Lower lobe of right lung (tissue), 2 donors: Measurements from ENCODE around the gene PCDHB10. TPM values are rescaled to one million over a fixed set of nuclear protein-coding genes. Genes with fewer than 3 reads are reported as not detected.
A peak's percentile ranks its signal among the peaks of the same experiment; 100 is the strongest.
"Not testable (repeated sequence)": the region's sequence is repeated elsewhere in the genome, so short reads cannot be mapped to it uniquely, and the experiment has no call there.

Source experiments
- ATAC-seq, 2 donors: fragments of 200-7000 bp; cut with Tn5 transposase; one replicate each; pipeline ENCODE4 v1.9.1; 2020 to 2022; ENCODE audit warnings: mild to moderate bottlenecking in 2 of 2, moderate library complexity in 2 of 2
- DNase-seq: peaks from one replicate; pipeline ENCODE4 v3.0.0-alpha.2; 2020
- H3K27ac ChIP-seq: fragments of 200-600 bp; one replicate; pipeline ENCODE4 v1.8.0; 2022
- H3K27me3 ChIP-seq: fragments of 200-600 bp; one replicate; pipeline ENCODE4 v1.8.0; 2022; ENCODE audit warnings: low read depth
- H3K36me3 ChIP-seq: fragments of 200-600 bp; one replicate; pipeline ENCODE4 v1.8.0; 2022; ENCODE audit warnings: mild to moderate bottlenecking
- H3K4me1 ChIP-seq: fragments of 200-600 bp; one replicate; pipeline ENCODE4 v1.8.0; 2022
- H3K4me3 ChIP-seq: fragments of 200-600 bp; one replicate; pipeline ENCODE4 v1.8.0; 2022; ENCODE audit warnings: mild to moderate bottlenecking
- H3K9me3 ChIP-seq: fragments of 200-600 bp; one replicate; pipeline ENCODE4 v1.8.0; 2022
- intact Hi-C: fragments of 100-400 bp; cut with DNase I; formaldehyde crosslinking; loops from one replicate; pipeline ENCODE4 v1.11.0; 2022
- total RNA-seq: library from RNA; stranded (reverse); fragmentation: NEBNext Ultra II Directional; extraction: Animal tissue kit (Norgen Biotek cat#: 25700); gene quantifications from one replicate; pipeline ENCODE4 v1.2.1, GENCODE V29; 2021
- TF ChIP-seq, protein P1 (sequence below): fragments of 200-600 bp; IDR thresholded peaks from one replicate; pipeline ENCODE4 v1.8.0; 2022; ENCODE audit warnings: antibody characterized with exemption, mild to moderate bottlenecking
- donor health status: DM: no; HTN: yes; CAD: no; lungs with severe emphysema.

The PCDHB10 gene
- total RNA-seq, 1 donor from 2014 or later, result 2.0 TPM

DNA sequence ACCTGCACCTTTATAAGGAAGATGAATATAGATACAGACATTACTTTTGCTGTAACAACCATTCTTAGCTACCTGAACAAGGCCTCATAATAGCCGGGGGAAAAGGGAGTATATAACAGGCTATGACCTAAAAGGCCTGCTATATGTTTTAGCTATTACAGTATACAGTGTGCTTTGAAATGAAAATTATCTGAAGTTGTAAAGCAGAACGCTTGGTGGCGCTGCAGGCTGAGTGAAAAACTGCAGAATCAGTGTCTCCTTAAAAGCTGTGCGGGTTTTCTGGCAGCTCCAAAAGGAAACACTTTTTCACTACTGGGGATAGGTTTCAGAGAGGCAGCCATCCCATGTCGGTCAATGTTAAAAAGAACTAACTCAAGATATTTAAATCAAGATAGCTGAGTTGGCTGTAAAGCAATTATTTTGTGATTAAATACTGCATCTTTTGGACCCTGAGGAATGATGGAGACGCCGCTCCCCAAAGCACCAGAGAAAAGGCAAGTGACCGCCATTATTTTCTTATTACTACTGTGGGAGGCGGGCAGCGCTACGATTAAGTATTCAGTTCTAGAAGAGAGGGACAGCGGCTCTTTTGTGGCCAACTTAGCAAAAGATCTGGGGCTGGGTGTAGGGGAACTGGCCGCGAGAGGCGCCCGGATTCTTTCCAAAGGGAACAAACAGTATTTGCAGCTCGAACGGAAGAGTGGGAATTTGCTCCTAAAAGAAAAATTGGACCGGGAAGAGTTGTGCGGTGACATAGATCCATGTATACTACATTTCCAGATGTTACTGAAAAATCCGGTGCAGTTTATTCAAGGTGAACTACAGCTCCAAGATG, 36.4 kb upstream of the PCDHB10 start:
- TF ChIP-seq, protein P1, sequence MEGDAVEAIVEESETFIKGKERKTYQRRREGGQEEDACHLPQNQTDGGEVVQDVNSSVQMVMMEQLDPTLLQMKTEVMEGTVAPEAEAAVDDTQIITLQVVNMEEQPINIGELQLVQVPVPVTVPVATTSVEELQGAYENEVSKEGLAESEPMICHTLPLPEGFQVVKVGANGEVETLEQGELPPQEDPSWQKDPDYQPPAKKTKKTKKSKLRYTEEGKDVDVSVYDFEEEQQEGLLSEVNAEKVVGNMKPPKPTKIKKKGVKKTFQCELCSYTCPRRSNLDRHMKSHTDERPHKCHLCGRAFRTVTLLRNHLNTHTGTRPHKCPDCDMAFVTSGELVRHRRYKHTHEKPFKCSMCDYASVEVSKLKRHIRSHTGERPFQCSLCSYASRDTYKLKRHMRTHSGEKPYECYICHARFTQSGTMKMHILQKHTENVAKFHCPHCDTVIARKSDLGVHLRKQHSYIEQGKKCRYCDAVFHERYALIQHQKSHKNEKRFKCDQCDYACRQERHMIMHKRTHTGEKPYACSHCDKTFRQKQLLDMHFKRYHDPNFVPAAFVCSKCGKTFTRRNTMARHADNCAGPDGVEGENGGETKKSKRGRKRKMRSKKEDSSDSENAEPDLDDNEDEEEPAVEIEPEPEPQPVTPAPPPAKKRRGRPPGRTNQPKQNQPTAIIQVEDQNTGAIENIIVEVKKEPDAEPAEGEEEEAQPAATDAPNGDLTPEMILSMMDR, result no peak
- H3K4me1 ChIP-seq, result no peaks in the 10 kb centered on the region
- intact Hi-C loops, result no loop called here
- H3K4me3 ChIP-seq, result no peak overlapping the region
- H3K27me3 ChIP-seq, result peaks cover 5% of the 10 kb centered on the region
- H3K36me3 ChIP-seq, result no peaks in the 10 kb centered on the region
- H3K9me3 ChIP-seq, result peaks cover 19% of the 10 kb centered on the region
- H3K27ac ChIP-seq, result no peak overlapping the region
- no peak for DNase-seq
- ATAC-seq, result no peak

DNA sequence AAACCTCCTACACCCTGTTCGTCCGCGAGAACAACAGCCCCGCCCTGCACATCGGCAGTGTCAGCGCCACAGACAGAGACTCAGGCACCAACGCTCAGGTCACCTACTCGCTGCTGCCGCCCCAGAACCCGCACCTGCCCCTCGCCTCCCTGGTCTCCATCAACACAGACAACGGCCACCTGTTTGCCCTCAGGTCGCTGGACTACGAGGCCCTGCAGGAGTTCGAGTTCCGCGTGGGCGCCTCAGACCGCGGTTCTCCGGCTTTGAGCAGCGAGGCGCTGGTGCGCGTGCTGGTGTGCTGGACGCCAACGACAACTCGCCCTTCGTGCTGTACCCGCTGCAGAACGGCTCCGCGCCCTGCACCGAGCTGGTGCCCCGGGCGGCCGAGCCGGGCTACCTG, 34.8 kb upstream of the PCDHB10 start:
- DNase-seq, H3K4me3 ChIP-seq, intact Hi-C loops, H3K27me3 ChIP-seq, H3K27ac ChIP-seq, H3K36me3 ChIP-seq, H3K4me1 ChIP-seq, ATAC-seq: not testable (repeated sequence)
- peaks cover 19% of the 10 kb centered on the region for H3K9me3 ChIP-seq

DNA sequence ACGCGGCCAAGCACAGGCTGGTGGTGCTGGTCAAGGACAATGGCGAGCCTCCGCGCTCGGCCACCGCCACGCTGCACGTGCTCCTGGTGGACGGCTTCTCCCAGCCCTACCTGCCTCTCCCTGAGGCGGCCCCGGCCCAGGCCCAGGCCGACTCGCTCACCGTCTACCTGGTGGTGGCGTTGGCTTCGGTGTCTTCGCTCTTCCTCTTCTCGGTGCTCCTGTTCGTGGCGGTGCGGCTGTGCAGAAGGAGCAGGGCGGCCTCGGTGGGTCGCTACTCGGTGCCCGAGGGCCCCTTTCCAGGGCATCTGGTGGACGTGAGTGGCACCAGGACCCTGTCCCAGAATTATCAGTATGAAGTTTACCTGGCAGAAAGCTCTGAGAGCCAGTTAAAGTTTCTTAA, 34.3 kb upstream of the PCDHB10 start:
- intact Hi-C loops, H3K27me3 ChIP-seq, H3K36me3 ChIP-seq, DNase-seq, ATAC-seq, H3K4me1 ChIP-seq, H3K27ac ChIP-seq, H3K4me3 ChIP-seq: not testable (repeated sequence)
- peaks cover 19% of the 10 kb centered on the region for H3K9me3 ChIP-seq

DNA sequence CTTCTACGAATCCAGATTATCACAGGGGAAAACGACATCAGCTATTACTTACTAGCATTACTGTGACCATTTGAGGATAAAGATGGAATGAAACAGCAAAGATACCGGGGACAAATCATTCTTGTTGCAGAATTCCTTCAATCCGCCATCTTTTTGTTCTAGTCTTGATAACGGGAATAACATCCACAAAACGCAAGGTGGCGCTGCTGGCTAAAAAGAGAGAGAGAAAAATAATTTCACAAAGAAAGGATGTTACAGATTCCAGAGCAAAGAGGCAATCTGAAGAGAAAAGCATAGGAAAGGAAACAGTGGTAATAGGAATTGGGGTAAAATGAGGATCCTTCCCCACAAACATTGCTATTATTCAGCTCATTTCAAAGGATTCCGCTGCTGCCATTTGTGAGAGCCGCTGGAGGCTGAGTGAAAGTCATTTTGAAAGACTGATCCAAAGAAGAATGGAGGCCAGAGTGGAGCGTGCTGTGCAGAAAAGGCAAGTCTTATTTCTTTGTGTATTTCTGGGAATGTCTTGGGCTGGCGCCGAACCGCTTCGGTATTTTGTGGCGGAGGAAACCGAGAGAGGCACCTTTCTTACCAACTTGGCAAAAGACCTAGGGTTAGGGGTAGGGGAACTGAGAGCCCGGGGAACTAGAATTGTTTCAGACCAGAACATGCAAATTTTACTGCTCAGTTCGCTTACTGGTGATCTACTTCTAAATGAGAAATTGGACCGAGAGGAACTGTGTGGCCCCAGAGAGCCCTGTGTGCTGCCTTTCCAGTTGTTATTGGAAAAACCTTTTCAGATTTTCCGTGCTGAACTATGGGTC, 19.6 kb upstream of the PCDHB10 start, which contains the start of gene PCDHB7:
Gene PCDHB7 (plus strand): TSS at position 264 of the 824 bp plus-strand sequence. CDS start 192 bp downstream, at position 456.
- intact Hi-C loops, result no loop called here
- Histone ChIP-seq H3K27me3 (peaks cover 26% of the 10 kb centered on the region), H3K27ac (no peak within 1 kb of the TSS), H3K4me1 (no peaks in the 10 kb centered on the region), H3K9me3 (peaks cover 18% of the 10 kb centered on the region), H3K36me3 (no peaks in the 10 kb centered on the region), H3K4me3 (peak within 1 kb of the TSS; percentile 13)
- DNase-seq (no peak), ATAC-seq (no peak)
- TF ChIP-seq, protein P1, result peak; percentile 39

DNA sequence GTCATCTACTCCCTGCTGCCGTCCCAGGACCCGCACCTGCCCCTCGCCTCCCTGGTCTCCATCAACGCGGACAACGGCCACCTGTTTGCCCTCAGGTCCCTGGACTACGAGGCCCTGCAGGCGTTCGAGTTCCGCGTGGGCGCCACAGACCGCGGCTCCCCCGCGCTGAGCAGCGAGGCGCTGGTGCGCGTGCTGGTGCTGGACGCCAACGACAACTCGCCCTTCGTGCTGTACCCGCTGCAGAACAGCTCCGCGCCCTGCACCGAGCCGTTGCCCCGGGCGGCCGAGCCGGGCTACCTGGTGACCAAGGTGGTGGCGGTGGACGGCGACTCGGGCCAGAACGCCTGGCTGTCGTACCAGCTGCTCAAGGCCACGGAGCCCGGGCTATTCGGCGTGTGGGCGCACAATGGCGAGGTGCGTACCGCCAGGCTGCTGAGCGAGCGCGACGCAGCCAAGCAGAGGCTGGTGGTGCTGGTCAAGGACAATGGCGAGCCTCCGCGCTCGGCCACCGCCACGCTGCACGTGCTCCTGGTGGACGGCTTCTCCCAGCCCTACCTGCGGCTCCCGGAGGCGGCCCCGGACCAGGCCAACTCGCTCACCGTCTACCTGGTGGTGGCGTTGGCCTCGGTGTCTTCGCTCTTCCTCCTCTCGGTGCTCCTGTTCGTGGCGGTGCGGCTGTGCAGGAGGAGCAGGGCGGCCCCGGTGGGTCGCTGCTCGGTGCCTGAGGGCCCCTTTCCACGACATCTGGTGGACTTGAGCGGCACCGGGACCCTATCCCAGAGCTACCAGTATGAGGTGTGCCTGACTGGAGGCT, 17.7 kb upstream of the PCDHB10 start:
- H3K4me1 ChIP-seq, ATAC-seq, intact Hi-C loops, DNase-seq, H3K4me3 ChIP-seq, H3K36me3 ChIP-seq, H3K27ac ChIP-seq: not testable (repeated sequence)
- Histone ChIP-seq H3K9me3 (peaks cover 28% of the 10 kb centered on the region), H3K27me3 (peaks cover 25% of the 10 kb centered on the region)

DNA sequence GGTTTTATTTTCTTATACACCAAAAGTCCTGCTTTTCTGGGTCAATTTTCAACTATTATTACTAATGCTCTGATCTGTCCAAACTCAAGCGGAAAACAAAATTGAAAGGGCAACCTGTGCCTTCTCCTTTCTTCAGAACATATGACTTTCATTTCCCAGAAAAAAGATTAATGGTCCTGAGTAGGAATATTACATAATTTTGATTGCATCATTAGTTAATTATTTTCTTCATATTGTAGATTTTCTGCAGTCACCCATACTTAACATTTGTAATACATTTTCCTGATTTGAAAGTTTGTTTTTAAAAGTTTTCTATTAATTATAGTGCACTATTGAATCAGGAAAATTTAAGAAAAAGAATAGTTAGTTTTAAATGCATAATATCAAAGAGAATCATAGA, 16.2 kb upstream of the PCDHB10 start:
- H3K27me3 ChIP-seq, result peaks cover 25% of the 10 kb centered on the region
- no peak overlapping the region for H3K4me3 ChIP-seq
- TF ChIP-seq, protein P1, result no peak
- H3K27ac ChIP-seq, result no peak overlapping the region
- no peaks in the 10 kb centered on the region for H3K4me1 ChIP-seq
- DNase-seq (no peak), ATAC-seq (no peak)
- no peaks in the 10 kb centered on the region for H3K36me3 ChIP-seq
- intact Hi-C loops, result no loop called here
- H3K9me3 ChIP-seq, result peaks cover 28% of the 10 kb centered on the region
